Measurements from ENCODE around the gene CACNA1F. TPM values are rescaled to one million over a fixed set of nuclear protein-coding genes. Genes with fewer than 3 reads are reported as not detected.

Gene CACNA1F
- total RNA-seq, 1 experiment from 2014 or later: not detected

GRCh38 chrX:49250578-49250977, 17.4 kb upstream of the CACNA1F start:
- Histone ChIP-seq H3K27ac (no peak overlapping the region), H4K20me1 (ENCODE audit: insufficient read depth) (no peaks in the 10 kb centered on the region), H2AFZ (no peak overlapping the region), H3K9me3 (ENCODE audit: insufficient read depth, low read depth) (no peaks in the 10 kb centered on the region), H3K27me3 (ENCODE audit: insufficient read depth, low read depth) (no peaks in the 10 kb centered on the region), H3K79me2 (ENCODE audit: low read depth) (no peaks in the 10 kb centered on the region), H3K4me1 (replicated peaks; ENCODE audit: insufficient read depth) (no peaks in the 10 kb centered on the region), H3K9me2 (ENCODE audit: insufficient read depth) (no peaks in the 10 kb centered on the region), H3K36me3 (ENCODE audit: low read depth) (no peaks in the 10 kb centered on the region), H3K4me2 (no peak overlapping the region), H3K4me3 (no peak overlapping the region), H3F3A (ENCODE audit: insufficient read depth, low read depth) (no peaks in the 10 kb centered on the region)
- ChIA-PET CTCF (no interaction called here), POLR2A (ENCODE audit: unreplicated experiment) (no interaction called here)
- TF ChIP-seq EZH2 (IDR thresholded peaks at IDR 0.05; ENCODE audit: low read depth): no peak
- no peak for TF ChIP-seq CTCF (conservative IDR thresholded peaks at IDR 0.05)
- intact Hi-C loops (cut with micrococcal nuclease; ENCODE audit: unreplicated experiment): no loop called here
- BruUV-seq (replicated peaks): no TSS peak
- no peak for DNase-seq

- Histone ChIP-seq H3K36me3 (ENCODE audit: low read depth) (no peaks in the 10 kb centered on the region), H3K79me2 (ENCODE audit: low read depth) (no peaks in the 10 kb centered on the region), H3K27me3 (ENCODE audit: insufficient read depth, low read depth) (no peaks in the 10 kb centered on the region), H4K20me1 (ENCODE audit: insufficient read depth) (no peaks in the 10 kb centered on the region), H3F3A (ENCODE audit: insufficient read depth, low read depth) (no peaks in the 10 kb centered on the region), H2AFZ (no peak overlapping the region), H3K4me1 (replicated peaks; ENCODE audit: insufficient read depth) (no peaks in the 10 kb centered on the region), H3K4me3 (no peak overlapping the region), H3K27ac (no peak overlapping the region), H3K9me2 (ENCODE audit: insufficient read depth) (no peaks in the 10 kb centered on the region), H3K9me3 (ENCODE audit: insufficient read depth, low read depth) (no peaks in the 10 kb centered on the region), H3K4me2 (no peak overlapping the region)
- no TSS peak for BruUV-seq (replicated peaks)
- CTCF ChIA-PET: no interaction called here
- POLR2A ChIA-PET (ENCODE audit: unreplicated experiment): no interaction called here
- TF ChIP-seq EZH2 (IDR thresholded peaks at IDR 0.05; ENCODE audit: low read depth) (no peak), CTCF (conservative IDR thresholded peaks at IDR 0.05) (no peak)
- DNase-seq: no peak
- intact Hi-C loops (cut with micrococcal nuclease; ENCODE audit: unreplicated experiment): no loop called here
These were observed 16.9 kb upstream of the CACNA1F start for GRCh38 chrX:49250066-49250465.

GRCh38 chrX:49249616-49250015, 16.5 kb upstream of the CACNA1F start:
- TF ChIP-seq CTCF (conservative IDR thresholded peaks at IDR 0.05) (no peak), EZH2 (IDR thresholded peaks at IDR 0.05; ENCODE audit: low read depth) (no peak)
- BruUV-seq (replicated peaks): no TSS peak
- H3K4me3 ChIP-seq: no peak overlapping the region
- no peaks in the 10 kb centered on the region for H3K9me3 ChIP-seq (ENCODE audit: insufficient read depth, low read depth)
- CTCF ChIA-PET: no interaction called here
- H2AFZ ChIP-seq: no peak overlapping the region
- no peaks in the 10 kb centered on the region for H3K79me2 ChIP-seq (ENCODE audit: low read depth)
- no peaks in the 10 kb centered on the region for H3F3A ChIP-seq (ENCODE audit: insufficient read depth, low read depth)
- POLR2A ChIA-PET (ENCODE audit: unreplicated experiment): no interaction called here
- H3K27me3 ChIP-seq (ENCODE audit: insufficient read depth, low read depth): no peaks in the 10 kb centered on the region
- H3K9me2 ChIP-seq (ENCODE audit: insufficient read depth): no peaks in the 10 kb centered on the region
- intact Hi-C loops (cut with micrococcal nuclease; ENCODE audit: unreplicated experiment): no loop called here
- no peaks in the 10 kb centered on the region for H3K36me3 ChIP-seq (ENCODE audit: low read depth)
- no peaks in the 10 kb centered on the region for H3K4me1 ChIP-seq (replicated peaks; ENCODE audit: insufficient read depth)
- DNase-seq: no peak
- no peak overlapping the region for H3K4me2 ChIP-seq
- H4K20me1 ChIP-seq (ENCODE audit: insufficient read depth): no peaks in the 10 kb centered on the region
- H3K27ac ChIP-seq: no peak overlapping the region
